ENCODE data around the gene NUDT17. TPM values are rescaled to one million over a fixed set of nuclear protein-coding genes. Genes with fewer than 3 reads are reported as not detected.

The NUDT17 gene
- total and polyA plus RNA-seq, 8 donors, result 0.61 to 18.3 (median 3.2) TPM; not detected in 1

- Histone ChIP-seq H3K27ac (peak overlapping the region in 2 of 5 donors; percentile 13 to 38), H3K36me3 (no peaks in the 10 kb centered on the region), H3K9me3 (no peaks in the 10 kb centered on the region), H3K27me3 (no peaks in the 10 kb centered on the region), H3K4me1 (peaks cover 0 to 23% (median 4%) of the 10 kb centered on the region in 4 donors), H3K4me3 (no peak overlapping the region)
- intact Hi-C loops (cut with DNase I; ENCODE audit: low total_unique reads), result no loop called here
- peak in 1 of 2 donors; percentile 62 for DNase-seq
- 70 to 77% (median 75%) methylated on average over 7 of the region's 7 CpGs for WGBS, 5 donors
- TF ChIP-seq POLR2A (IDR thresholded peaks at IDR 0.05) (no peak), POLR2AphosphoS5 (IDR thresholded peaks at IDR 0.05) (peak in 1 of 3 donors; percentile 12)
These were observed 32.6 kb downstream of the NUDT17 start for GRCh38 chr1:145877923-145878486.

GRCh38 chr1:145878724-145879123 lies 33.3 kb downstream of the NUDT17 start:
- H3K4me3 ChIP-seq, result no peak overlapping the region
- no peak overlapping the region for H3K27ac ChIP-seq
- no peak for DNase-seq
- H3K36me3 ChIP-seq, result no peaks in the 10 kb centered on the region
- peaks cover 0 to 21% (median 2%) of the 10 kb centered on the region in 4 donors for H3K4me1 ChIP-seq
- TF ChIP-seq POLR2AphosphoS5 (IDR thresholded peaks at IDR 0.05) (no peak), POLR2A (IDR thresholded peaks at IDR 0.05) (no peak), EP300 (IDR thresholded peaks at IDR 0.05) (no peak)
- TF ChIP-seq, protein P1, sequence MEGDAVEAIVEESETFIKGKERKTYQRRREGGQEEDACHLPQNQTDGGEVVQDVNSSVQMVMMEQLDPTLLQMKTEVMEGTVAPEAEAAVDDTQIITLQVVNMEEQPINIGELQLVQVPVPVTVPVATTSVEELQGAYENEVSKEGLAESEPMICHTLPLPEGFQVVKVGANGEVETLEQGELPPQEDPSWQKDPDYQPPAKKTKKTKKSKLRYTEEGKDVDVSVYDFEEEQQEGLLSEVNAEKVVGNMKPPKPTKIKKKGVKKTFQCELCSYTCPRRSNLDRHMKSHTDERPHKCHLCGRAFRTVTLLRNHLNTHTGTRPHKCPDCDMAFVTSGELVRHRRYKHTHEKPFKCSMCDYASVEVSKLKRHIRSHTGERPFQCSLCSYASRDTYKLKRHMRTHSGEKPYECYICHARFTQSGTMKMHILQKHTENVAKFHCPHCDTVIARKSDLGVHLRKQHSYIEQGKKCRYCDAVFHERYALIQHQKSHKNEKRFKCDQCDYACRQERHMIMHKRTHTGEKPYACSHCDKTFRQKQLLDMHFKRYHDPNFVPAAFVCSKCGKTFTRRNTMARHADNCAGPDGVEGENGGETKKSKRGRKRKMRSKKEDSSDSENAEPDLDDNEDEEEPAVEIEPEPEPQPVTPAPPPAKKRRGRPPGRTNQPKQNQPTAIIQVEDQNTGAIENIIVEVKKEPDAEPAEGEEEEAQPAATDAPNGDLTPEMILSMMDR (IDR thresholded peaks at IDR 0.05), result no peak
- intact Hi-C loops (cut with DNase I; ENCODE audit: low total_unique reads), result no loop called here
- H3K9me3 ChIP-seq, result no peaks in the 10 kb centered on the region
- WGBS, 5 donors, result 72 to 84% (median 79%) methylated on average over 2 of the region's 2 CpGs
- H3K27me3 ChIP-seq, result no peaks in the 10 kb centered on the region

DNA sequence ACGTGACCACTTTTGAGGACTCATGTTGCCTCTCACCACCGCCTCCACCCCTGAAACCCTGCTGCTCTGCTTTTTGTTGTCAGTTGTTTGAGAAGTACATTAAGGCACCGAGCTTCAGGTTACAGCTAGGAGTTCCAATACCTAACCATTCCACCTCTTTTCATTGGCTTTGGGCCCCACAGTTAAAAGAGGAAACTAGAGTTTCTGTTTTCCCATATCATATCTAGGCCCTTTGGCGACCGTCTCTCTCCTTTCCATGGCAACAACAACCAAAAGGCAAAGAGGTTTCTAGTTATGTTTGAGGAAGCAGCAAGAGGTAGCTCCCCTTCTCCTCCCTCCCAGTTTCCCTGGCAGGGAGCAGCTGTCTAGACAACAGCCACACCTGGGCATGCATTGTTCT lies 34.3 kb downstream of the NUDT17 start:
- 32 to 53% (median 44%) methylated on average over 5 of the region's 5 CpGs for WGBS, 5 donors
- H3K27me3 ChIP-seq, result no peaks in the 10 kb centered on the region
- H3K4me3 ChIP-seq, result no peak overlapping the region
- H3K36me3 ChIP-seq, result no peaks in the 10 kb centered on the region
- intact Hi-C loops (cut with DNase I; ENCODE audit: low total_unique reads), result no loop called here
- no peak for DNase-seq
- no peak overlapping the region for H3K27ac ChIP-seq
- H3K4me1 ChIP-seq, result peaks cover 0 to 22% (median 2%) of the 10 kb centered on the region in 4 donors
- TF ChIP-seq EP300 (IDR thresholded peaks at IDR 0.05), result no peak
- TF ChIP-seq, protein P1 (IDR thresholded peaks at IDR 0.05), result no peak
- no peaks in the 10 kb centered on the region for H3K9me3 ChIP-seq

DNA sequence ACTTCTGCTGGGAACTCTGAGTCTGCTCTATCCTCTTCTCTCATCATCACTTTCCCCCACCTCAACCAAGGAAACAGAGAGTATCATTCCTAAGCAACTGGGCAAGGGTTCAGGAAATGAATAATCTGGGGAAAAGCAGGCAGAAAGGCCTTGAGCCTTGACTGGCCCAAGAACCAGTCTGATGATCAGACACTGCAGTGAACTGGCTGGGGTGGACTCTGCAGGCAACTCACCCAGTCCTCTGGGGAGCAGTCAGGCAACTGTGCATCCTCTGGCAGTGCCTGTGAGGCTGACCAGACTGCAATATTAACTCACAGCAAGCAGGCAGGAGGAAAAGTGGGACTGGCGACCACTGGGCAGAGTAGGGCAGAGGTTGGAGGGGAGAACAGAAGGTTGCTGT lies 39.2 kb downstream of the NUDT17 start:
- 84 to 100% (median 90%) methylated on average over 1 of the region's 1 CpG for WGBS, 5 donors
- intact Hi-C loops (cut with DNase I; ENCODE audit: low total_unique reads), result no loop called here
- peaks cover 20 to 37% (median 26%) of the 10 kb centered on the region in 4 donors for H3K4me1 ChIP-seq

More for the DNA sequence above, 39.2 kb downstream of the NUDT17 start:
- TF ChIP-seq POLR2AphosphoS5 (IDR thresholded peaks at IDR 0.05), result no peak
- no peak for TF ChIP-seq POLR2A (IDR thresholded peaks at IDR 0.05)
- no peak for TF ChIP-seq EP300 (IDR thresholded peaks at IDR 0.05)
- TF ChIP-seq, protein P1 (IDR thresholded peaks at IDR 0.05), result no peak
- Histone ChIP-seq H3K27ac (no peak overlapping the region), H3K27me3 (no peaks in the 10 kb centered on the region), H3K4me3 (no peak overlapping the region), H3K36me3 (no peaks in the 10 kb centered on the region), H3K9me3 (no peaks in the 10 kb centered on the region)
- DNase-seq, result no peak

Measured in stomach (tissue), 9 donors.